HFF-Myc (cell line): ENCODE measurements around the gene PLIN1.
"Not testable (repeated sequence)": the region's sequence is repeated elsewhere in the genome, so short reads cannot be mapped to it uniquely, and the experiment has no call there.

Source experiments
- DNase-seq: peaks from one replicate; pipeline ENCODE4 v3.0.0-alpha.2; 2011; ENCODE audit warnings: low read depth; ENCODE audit errors: extremely low read depth
- H3K4me3 ChIP-seq: replicated peaks from 2 replicates; pipeline ENCODE4 v1.5.1; 2011; ENCODE audit warnings: low read depth, mild to moderate bottlenecking, control low read depth, low read length
- TF ChIP-seq, protein P1 (sequence below): IDR thresholded peaks from 2 replicates; pipeline ENCODE4 v1.5.1; 2012; ENCODE audit warnings: mild to moderate bottlenecking, low read depth, low read length, control low read depth; ENCODE audit errors: missing control alignments

PLIN1 gene

DNA sequence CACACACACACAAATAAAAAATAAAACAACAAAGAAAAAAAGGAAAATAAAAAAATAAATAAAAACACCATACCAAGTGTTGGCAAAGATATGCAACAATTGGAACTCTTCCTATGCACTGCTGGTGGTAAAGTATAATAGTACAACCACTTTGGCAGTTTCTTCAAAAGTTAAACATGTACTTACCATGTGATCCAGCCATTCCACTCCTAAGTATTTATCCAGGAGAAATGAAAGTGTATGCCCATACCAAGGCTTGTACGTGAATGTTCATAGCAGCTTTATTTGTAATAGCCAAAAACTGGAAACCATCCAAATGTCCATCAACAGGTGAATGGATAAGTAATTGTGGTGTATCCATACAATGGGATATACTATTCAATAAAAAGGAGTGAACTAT is 28.4 kb upstream of the PLIN1 start:
- no peak for DNase-seq
- TF ChIP-seq, protein P1, sequence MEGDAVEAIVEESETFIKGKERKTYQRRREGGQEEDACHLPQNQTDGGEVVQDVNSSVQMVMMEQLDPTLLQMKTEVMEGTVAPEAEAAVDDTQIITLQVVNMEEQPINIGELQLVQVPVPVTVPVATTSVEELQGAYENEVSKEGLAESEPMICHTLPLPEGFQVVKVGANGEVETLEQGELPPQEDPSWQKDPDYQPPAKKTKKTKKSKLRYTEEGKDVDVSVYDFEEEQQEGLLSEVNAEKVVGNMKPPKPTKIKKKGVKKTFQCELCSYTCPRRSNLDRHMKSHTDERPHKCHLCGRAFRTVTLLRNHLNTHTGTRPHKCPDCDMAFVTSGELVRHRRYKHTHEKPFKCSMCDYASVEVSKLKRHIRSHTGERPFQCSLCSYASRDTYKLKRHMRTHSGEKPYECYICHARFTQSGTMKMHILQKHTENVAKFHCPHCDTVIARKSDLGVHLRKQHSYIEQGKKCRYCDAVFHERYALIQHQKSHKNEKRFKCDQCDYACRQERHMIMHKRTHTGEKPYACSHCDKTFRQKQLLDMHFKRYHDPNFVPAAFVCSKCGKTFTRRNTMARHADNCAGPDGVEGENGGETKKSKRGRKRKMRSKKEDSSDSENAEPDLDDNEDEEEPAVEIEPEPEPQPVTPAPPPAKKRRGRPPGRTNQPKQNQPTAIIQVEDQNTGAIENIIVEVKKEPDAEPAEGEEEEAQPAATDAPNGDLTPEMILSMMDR, result no peak
- H3K4me3 ChIP-seq, result no peak overlapping the region

- no peak for DNase-seq
- H3K4me3 ChIP-seq, result no peak overlapping the region
- TF ChIP-seq, protein P1, result no peak
These were observed 25.2 kb upstream of the PLIN1 start for GRCh38 chr15:89704411-89704810.

DNA sequence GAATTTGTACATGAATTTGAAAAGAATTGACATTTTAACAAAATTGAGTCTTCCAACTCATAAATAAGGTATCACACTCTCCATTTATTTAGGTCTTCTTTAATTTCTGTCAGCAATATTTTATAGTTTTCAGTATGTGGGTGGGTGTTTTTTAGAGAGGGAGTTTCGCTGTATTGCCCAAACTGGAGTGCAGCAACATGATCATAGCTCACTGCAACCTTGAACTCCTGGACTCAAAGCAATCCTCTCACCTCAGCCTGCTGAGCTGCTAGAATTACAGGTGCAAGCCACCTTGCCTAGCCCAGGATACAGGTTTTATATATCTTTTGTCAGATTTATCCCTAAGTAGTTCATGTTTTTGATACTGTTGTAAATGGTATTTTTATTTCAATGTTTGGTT is 16.0 kb upstream of the PLIN1 start:
- no peak for DNase-seq
- TF ChIP-seq, protein P1, result no peak
- H3K4me3 ChIP-seq, result no peak overlapping the region

- TF ChIP-seq, protein P1, result no peak
- DNase-seq, result no peak
- no peak overlapping the region for H3K4me3 ChIP-seq
These were observed 14.5 kb upstream of the PLIN1 start for GRCh38 chr15:89693696-89694095.

GRCh38 chr15:89693091-89693490 is 13.9 kb upstream of the PLIN1 start:
- DNase-seq, result no peak
- H3K4me3 ChIP-seq, result no peak overlapping the region
- TF ChIP-seq, protein P1, result no peak

DNA sequence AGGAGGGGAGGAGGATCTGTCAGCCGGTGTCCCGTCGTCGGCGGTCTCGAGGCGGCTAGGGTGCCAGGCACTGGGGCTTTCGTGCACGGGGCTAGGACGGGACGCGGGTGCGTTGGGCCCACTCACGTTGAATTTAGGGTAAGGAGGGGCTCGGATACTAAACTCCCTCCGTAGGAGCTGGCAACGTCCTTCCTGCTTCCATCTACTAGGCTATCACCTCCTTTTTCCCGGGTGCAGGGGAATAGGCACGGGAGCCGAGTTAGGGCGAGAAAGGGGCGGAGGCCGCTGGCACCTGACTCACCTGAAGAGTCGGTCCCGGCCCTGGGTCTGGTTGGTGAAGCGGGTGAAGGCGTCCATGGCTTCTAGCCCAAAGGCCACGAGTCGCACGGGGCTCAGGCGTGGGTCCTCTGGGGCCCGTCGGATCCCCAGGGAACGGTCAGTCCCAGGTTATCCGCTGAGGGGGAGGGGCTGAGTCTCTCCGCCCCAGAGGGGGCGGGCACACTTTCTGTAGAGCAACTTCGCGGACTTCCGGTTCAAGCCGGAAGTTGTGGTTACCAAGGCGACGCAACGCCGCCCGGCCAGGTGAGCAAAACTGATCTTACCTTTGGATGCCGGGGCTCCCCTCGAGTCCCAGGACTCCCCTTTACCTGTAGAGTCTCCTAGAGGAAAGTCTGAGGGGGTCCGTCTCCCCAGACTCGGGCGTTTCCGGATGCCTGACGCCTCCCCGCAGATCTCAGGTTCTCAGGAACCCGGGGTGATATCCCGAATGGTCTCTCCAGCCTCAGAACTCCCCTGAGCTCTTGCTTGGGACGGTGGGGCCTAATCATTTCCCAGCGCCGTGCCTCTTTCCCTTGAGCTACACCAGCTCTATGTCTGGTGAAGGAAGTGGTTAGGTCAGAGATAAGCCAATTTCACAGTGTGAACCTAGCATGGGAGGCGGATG is 11.4 kb upstream of the PLIN1 start, which contains the start of the genes PEX11A and WDR93:
Gene PEX11A (minus strand): TSS at position 479 of the 943 bp plus-strand sequence. CDS start 122 bp downstream, at position 357.
Gene WDR93 (plus strand): TSS at position 536 of the 943 bp plus-strand sequence. CDS start 10,936 bp downstream, outside the sequence.
- TF ChIP-seq, protein P1, result no peak
- peak within 1 kb of the TSS; percentile 90 for H3K4me3 ChIP-seq
- DNase-seq, result peak; percentile 20

GRCh38 chr15:89689930-89690275 is 10.7 kb upstream of the PLIN1 start:
- peak overlapping the region; percentile 90 for H3K4me3 ChIP-seq
- not testable (repeated sequence) for DNase-seq
